Testis (tissue), 5 donors: ENCODE data around the gene LHX2. TPM values are rescaled to one million over a fixed set of nuclear protein-coding genes. Genes with fewer than 3 reads are reported as not detected.
A peak's percentile ranks its signal among the peaks of the same experiment; 100 is the strongest.

Experiments
- DNase-seq: peaks from one replicate; pipeline ENCODE4 v3.0.0-alpha.2; 2019
- H3K27ac ChIP-seq, 2 donors: fragments of 200-600 bp; sonication (generic); one replicate each; pipeline ENCODE4 v1.5.1; 2019
- H3K27me3 ChIP-seq: fragments of 200-600 bp; sonication (generic); one replicate; pipeline ENCODE4 v1.5.1; 2019
- H3K36me3 ChIP-seq: fragments of 200-600 bp; sonication (generic); one replicate; pipeline ENCODE4 v1.5.1; 2017; ENCODE audit warnings: low read depth; ENCODE audit errors: missing control alignments
- H3K4me1 ChIP-seq: fragments of 200-600 bp; sonication (generic); one replicate; pipeline ENCODE4 v1.5.1; 2019
- H3K4me3 ChIP-seq, 2 donors: fragments of 200-600 bp; sonication (generic); one replicate each; pipeline ENCODE4 v1.5.1; 2017 to 2019
- H3K9me3 ChIP-seq: fragments of 200-600 bp; sonication (generic); one replicate; pipeline ENCODE4 v1.5.1; 2017
- CTCF ChIP-seq, 3 experiments: fragments of 450-650 bp in 2 of 3; fragments of 200-600 bp in 1 of 3; sonication (generic) in 1 of 3; IDR thresholded peaks; one replicate each; pipeline ENCODE4 v1.5.1; 2016 to 2019; ENCODE audit warnings: antibody characterized with exemption in 3 of 3, mild to moderate bottlenecking in 2 of 3, moderate library complexity in 1 of 3
- POLR2A ChIP-seq: fragments of 450-650 bp; IDR thresholded peaks from one replicate; pipeline ENCODE4 v1.6.1; 2017; ENCODE audit warnings: antibody characterized with exemption, mild to moderate bottlenecking, moderate library complexity
- WGBS, 2 donors: methylation state at CpG; one replicate each; pipeline ENCODE4 v1.1.5; 2018; 5-methylcytosine and 5-hydroxymethylcytosine counted together
- intact Hi-C: fragments of 100-400 bp; cut with DNase I; formaldehyde crosslinking; loops from one replicate; pipeline ENCODE4 v1.15.1; 2023; ENCODE audit warnings: low total_unique reads
- long read RNA-seq, 2 donors: transcript quantifications; one replicate each; lab custom pipeline, GENCODE V29; 2026
- polyA plus RNA-seq: library from polyadenylated mRNA; stranded (reverse); fragments of 350-450 nt; fragmentation: Illumina TruSeq; extraction: RNeasy Lipid Tissue Mini Kit (QIAGEN cat#74804); gene quantifications from one replicate; pipeline ENCODE4 v1.2.3, GENCODE V29; 2014; ENCODE audit warnings: low read depth, low replicate concordance; ENCODE audit not compliant: insufficient read depth
- total RNA-seq, 2 donors: library from RNA; depleted of rRNA; stranded (reverse); fragments of >200 nt; gene quantifications; one replicate each; pipeline ENCODE4 v1.2.3, GENCODE V29; 2016

LHX2 gene
- 1 to 10 TPM; 2.0 to 5.1 TPM for total RNA-seq
- polyA plus RNA-seq, result 3.4 TPM
- long read RNA-seq, donor 1, result 0 reads
- long read RNA-seq, donor 2, result 0 reads

- WGBS, 2 donors, result 0 to 1% methylated on average over 44 to 59 of the region's 95 CpGs
- TF ChIP-seq POLR2A (no peak), CTCF (IDR thresholded peaks at IDR 0.05) (no peak)
- peaks cover 14% of the 10 kb centered on the region for H3K27me3 ChIP-seq
- DNase-seq, result peak; percentile 63
- H3K36me3 ChIP-seq, result no peaks in the 10 kb centered on the region
- no peak within 1 kb of the TSS for H3K27ac ChIP-seq
- intact Hi-C loops, result no loop called here
- H3K4me1 ChIP-seq, result peaks cover 9% of the 10 kb centered on the region
- no peaks in the 10 kb centered on the region for H3K9me3 ChIP-seq
- peak within 1 kb of the TSS; percentile 6 to 15 for H3K4me3 ChIP-seq
Measured at GRCh38 chr9:124011460-124012301, at the start of gene LHX2. TSS of gene LHX2 (plus strand) at chr9:124011768. CDS start at chr9:124012349, 581 bp downstream.

- H3K36me3 ChIP-seq, result no peaks in the 10 kb centered on the region
- WGBS, 2 donors, result 86 to 88% methylated on average over 12 of the region's 12 CpGs
- H3K27me3 ChIP-seq, result no peaks in the 10 kb centered on the region
- H3K4me1 ChIP-seq, result no peaks in the 10 kb centered on the region
- intact Hi-C loops, result no loop called here
- no peak for TF ChIP-seq CTCF (IDR thresholded peaks at IDR 0.05)
- no peak for TF ChIP-seq POLR2A
- no peak for DNase-seq
- H3K9me3 ChIP-seq, result no peaks in the 10 kb centered on the region
- no peak overlapping the region for H3K4me3 ChIP-seq
- H3K27ac ChIP-seq, result no peak overlapping the region
Measured at GRCh38 chr9:123964761-123965160, 46.8 kb upstream of the LHX2 start.

GRCh38 chr9:123965801-123966686 is 45.5 kb upstream of the LHX2 start:
- no peak overlapping the region for H3K27ac ChIP-seq
- no peak for TF ChIP-seq CTCF (IDR thresholded peaks at IDR 0.05)
- no peaks in the 10 kb centered on the region for H3K4me1 ChIP-seq
- H3K9me3 ChIP-seq, result no peaks in the 10 kb centered on the region
- no peaks in the 10 kb centered on the region for H3K36me3 ChIP-seq
- intact Hi-C loops, result no loop called here
- 76 to 82% methylated on average over 8 of the region's 8 CpGs for WGBS, 2 donors
- no peak overlapping the region for H3K4me3 ChIP-seq
- H3K27me3 ChIP-seq, result no peaks in the 10 kb centered on the region
- no peak for DNase-seq

GRCh38 chr9:123967323-123967722 is 44.2 kb upstream of the LHX2 start:
- Histone ChIP-seq H3K27me3 (no peaks in the 10 kb centered on the region), H3K4me1 (no peaks in the 10 kb centered on the region), H3K36me3 (no peaks in the 10 kb centered on the region), H3K27ac (no peak overlapping the region), H3K9me3 (no peaks in the 10 kb centered on the region), H3K4me3 (no peak overlapping the region)
- intact Hi-C loops, result no loop called here
- TF ChIP-seq POLR2A (no peak), CTCF (IDR thresholded peaks at IDR 0.05) (no peak)
- DNase-seq, result no peak
